ENCODE data around the gene ENAH. TPM values are rescaled to one million over a fixed set of nuclear protein-coding genes. Genes with fewer than 3 reads are reported as not detected.

ENAH gene
- polyA plus RNA-seq, 5 donors = 169 to 253 (median 235) TPM

GRCh38 chr1:225441314-225442122 is 211.4 kb downstream of the ENAH start:
- no peak for DNase-seq

GRCh38 chr1:225440380-225441221 is 212.3 kb downstream of the ENAH start:
- DNase-seq = no peak

- DNase-seq = no peak
Measured at GRCh38 chr1:225437710-225438437, 215.0 kb downstream of the ENAH start.

Other genes with a start within 250 kb of the ENAH start
- 100 to 1,000 TPM in 2 of 5 donors, 10 to 100 TPM in 3; 69.9 to 128 (median 88.2) TPM for gene LBR, start 225.1 kb downstream of the ENAH start, polyA plus RNA-seq (ENCODE audit: insufficient read depth in 1 of 5, insufficient read length in 5 of 5, low replicate concordance in 1 of 5)
- gene SRP9, start 124.7 kb upstream of the ENAH start, polyA plus RNA-seq (ENCODE audit: insufficient read depth in 1 of 5, insufficient read length in 5 of 5, low replicate concordance in 1 of 5) = 100 to 1,000 TPM; 360 to 552 (median 414) TPM
- 100 to 1,000 TPM in 4 of 5 donors, 10 to 100 TPM in 1; 78.9 to 139 (median 115) TPM for gene EPHX1, start 157.0 kb upstream of the ENAH start, polyA plus RNA-seq (ENCODE audit: insufficient read depth in 1 of 5, insufficient read length in 5 of 5, low replicate concordance in 1 of 5)
- 100 to 1,000 TPM; 103 to 163 (median 110) TPM for gene TMEM63A, start 229.3 kb upstream of the ENAH start, polyA plus RNA-seq (ENCODE audit: insufficient read depth in 1 of 5, insufficient read length in 5 of 5, low replicate concordance in 1 of 5)
- 1 to 10 TPM; 2.5 to 8.1 (median 3.7) TPM for gene LEFTY1, start 236.0 kb upstream of the ENAH start, polyA plus RNA-seq (ENCODE audit: insufficient read depth in 1 of 5, insufficient read length in 5 of 5, low replicate concordance in 1 of 5)

Measured in right lung (tissue), 5 donors.